Activated CD4-positive, alpha-beta memory T cell treated with anti-CD3 and anti-CD28 coated beads for 36 hours (primary cell): ENCODE measurements around the gene MUC20. TPM values are rescaled to one million over a fixed set of nuclear protein-coding genes. Genes with fewer than 3 reads are reported as not detected.

ENCODE experiments used
- CTCF ChIA-PET: fragments of 350-600 bp; sonication (Branson Sonifier 250); formaldehyde crosslinking; loops from one replicate; lab custom pipeline; 2021; ENCODE audit warnings: antibody characterized with exemption, inconsistent platforms; lab: Charles Lee
- POLR2A ChIA-PET: fragments of 350-600 bp; sonication (Branson Sonifier 250); formaldehyde crosslinking; loops from one replicate; lab custom pipeline; 2021; ENCODE audit warnings: antibody characterized with exemption; lab: Charles Lee
- DNase-seq: peaks from one replicate; pipeline ENCODE4 v3.0.0-alpha.2; 2020
- H3K27ac Mint-ChIP-seq: one replicate; pipeline ENCODE4 v1.8.0; 2021; ENCODE audit warnings: mixed read lengths
- H3K27me3 Mint-ChIP-seq: one replicate; pipeline ENCODE4 v1.8.0; 2021; ENCODE audit warnings: mixed read lengths
- H3K36me3 Mint-ChIP-seq: one replicate; pipeline ENCODE4 v1.8.0; 2021; ENCODE audit warnings: mixed read lengths
- H3K4me1 Mint-ChIP-seq: one replicate; pipeline ENCODE4 v1.8.0; 2021; ENCODE audit warnings: low read depth, mixed read lengths
- H3K4me3 Mint-ChIP-seq: one replicate; pipeline ENCODE4 v1.8.0; 2021; ENCODE audit warnings: mild to moderate bottlenecking, mixed read lengths
- H3K9me3 Mint-ChIP-seq: one replicate; pipeline ENCODE4 v1.8.0; 2021; ENCODE audit warnings: mixed read lengths
- intact Hi-C: fragments of 100-400 bp; cut with micrococcal nuclease; formaldehyde crosslinking; loops from one replicate; pipeline ENCODE4 v1.15.1; 2023
- total RNA-seq, 2 experiments: library from RNA; stranded (reverse); gene quantifications; one replicate each; pipeline ENCODE4 v1.2.3, GENCODE V29; 2021

MUC20 gene
- total RNA-seq, 2 experiments from 2014 or later: 0.73 to 0.78 TPM

DNA sequence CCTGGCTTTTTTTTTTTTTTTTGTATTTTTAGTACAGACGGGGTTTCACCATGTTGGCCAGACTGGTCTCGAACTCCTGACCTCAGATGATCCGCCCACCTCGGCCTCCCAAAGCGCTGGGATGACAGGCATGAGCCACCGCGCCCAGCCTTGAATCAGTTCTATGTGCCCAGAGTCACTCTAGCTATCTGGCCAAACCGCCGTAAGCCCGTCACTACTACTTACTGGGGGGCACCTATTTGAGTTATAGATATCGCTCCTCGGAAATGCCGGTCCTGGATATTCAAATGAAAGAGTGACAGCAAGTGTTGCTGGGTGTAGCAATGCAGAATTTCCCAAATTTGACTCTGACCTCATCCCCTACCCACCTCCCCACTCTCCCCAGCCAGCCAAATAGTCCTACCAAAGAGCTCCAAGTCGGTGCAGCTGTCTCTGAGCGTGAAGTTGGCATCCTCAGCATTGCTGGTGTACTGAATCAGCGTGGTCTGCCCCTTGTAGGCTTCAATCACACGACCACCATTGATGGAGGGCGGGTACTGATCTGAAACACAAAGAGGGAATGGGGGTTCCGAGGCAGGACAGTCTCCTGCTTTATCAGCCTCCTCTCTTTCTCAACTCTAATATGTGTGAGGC is 38.1 kb downstream of the MUC20 start:
- peaks cover 12% of the 10 kb centered on the region for H3K4me1 Mint-ChIP-seq
- H3K9me3 Mint-ChIP-seq: no peaks in the 10 kb centered on the region
- intact Hi-C loops: no loop called here
- no peak overlapping the region for H3K27ac Mint-ChIP-seq
- no peak overlapping the region for H3K4me3 Mint-ChIP-seq
- peaks cover 39% of the 10 kb centered on the region for H3K27me3 Mint-ChIP-seq
- CTCF ChIA-PET: no interaction called here
- no peaks in the 10 kb centered on the region for H3K36me3 Mint-ChIP-seq
- POLR2A ChIA-PET: no interaction called here
- DNase-seq: no peak

DNA sequence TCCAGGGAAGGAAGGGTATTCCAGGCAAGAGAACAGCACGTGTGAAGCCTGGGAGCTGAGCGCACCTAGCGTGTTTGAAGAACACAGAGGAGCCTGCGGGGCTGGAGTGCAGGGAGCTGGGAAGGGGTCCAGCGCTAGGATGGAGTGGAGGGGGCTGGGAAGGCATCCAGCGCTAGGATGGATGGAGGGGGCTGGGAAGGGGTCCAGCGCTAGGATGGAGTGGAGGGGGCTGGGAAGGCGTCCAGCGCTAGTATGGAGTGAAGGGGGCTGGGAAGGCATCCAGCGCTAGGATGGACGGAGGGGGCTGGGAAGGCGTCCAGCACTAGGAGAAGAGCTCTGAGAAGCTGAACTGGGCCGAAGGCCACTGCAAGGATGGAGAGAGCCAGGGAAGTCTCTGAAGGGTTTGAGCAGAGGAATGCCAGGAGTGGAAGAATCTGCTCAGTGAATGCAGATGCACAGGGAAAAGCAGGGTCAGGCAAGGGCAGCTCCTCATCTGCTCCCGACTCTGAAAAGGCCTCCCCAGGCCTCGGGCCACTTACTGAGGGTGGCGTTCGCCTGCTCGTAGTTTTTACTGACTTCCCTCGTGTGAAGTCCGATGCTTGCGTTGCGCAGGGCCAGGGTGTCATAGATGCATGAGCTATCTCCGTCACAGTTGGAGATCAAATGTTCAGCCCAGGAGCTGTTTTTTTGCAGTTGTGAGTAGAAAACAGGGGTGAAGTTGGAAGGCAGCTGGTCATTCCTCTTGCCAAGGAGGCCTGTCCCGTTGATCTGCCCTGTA is 39.8 kb downstream of the MUC20 start:
- intact Hi-C loops: no loop called here
- H3K36me3 Mint-ChIP-seq: no peaks in the 10 kb centered on the region
- peaks cover 12% of the 10 kb centered on the region for H3K4me1 Mint-ChIP-seq
- peaks cover 44% of the 10 kb centered on the region for H3K27me3 Mint-ChIP-seq
- DNase-seq: no peak
- H3K9me3 Mint-ChIP-seq: no peaks in the 10 kb centered on the region
- ChIA-PET CTCF (no interaction called here), POLR2A (no interaction called here)
- no peak overlapping the region for H3K27ac Mint-ChIP-seq
- no peak overlapping the region for H3K4me3 Mint-ChIP-seq

DNA sequence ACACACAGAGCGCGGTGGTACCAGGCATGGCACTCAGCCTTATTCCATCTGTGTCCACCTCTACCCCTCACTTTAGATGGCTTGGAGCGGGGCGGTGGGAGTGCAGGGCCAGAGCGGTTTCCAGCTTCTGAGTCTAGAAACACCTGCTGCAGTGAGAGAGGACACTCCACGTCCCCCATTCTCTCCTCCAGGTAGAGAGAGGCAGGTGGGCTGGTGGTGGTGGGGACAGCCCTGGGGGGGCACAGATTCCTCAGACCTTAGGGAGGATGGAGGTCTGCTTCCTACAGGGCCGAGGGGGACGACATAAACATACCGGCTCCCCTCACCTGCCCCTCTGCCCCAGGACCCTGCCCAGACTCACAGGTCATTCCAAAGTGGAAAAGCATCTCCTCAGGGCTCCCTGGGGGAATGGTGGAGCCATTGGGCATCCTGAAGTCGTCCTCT is 40.4 kb downstream of the MUC20 start:
- CTCF ChIA-PET: no interaction called here
- intact Hi-C loops: no loop called here

DNA sequence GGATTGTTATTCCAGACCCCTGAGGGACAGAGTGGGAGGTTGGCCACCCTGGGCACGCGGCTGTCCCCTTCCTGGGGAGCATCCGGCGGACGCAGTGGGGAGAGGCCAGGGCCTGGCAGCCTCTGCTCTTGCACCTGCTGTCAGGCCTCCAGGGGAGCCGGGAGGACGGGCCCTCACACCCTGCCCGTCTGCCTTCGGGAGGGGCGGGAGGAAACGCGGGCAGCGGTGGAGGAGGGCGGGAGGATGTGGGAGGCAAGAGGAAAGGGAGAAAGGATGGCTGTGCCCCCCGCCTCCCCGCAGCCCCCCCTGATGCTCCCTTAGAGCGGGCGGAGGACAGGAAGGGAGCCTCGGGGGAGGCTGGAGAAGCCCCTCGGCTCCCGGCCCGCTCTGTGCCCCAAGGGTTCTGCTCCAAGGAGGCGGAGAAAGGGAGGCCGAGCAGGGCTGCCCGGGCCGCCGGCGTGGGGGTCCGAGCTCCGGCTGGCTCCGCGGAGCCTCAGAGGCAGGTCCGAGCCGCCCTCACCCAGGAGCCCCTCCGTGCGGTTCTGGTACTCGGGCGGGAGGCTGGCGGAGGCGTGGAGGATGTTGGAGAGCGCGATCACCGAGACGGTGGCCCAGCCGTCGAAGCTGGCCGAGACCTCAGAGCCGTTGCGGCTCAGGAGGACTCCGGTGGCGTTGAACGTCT is 40.9 kb downstream of the MUC20 start:
- Mint-ChIP-seq H3K27ac (no peak overlapping the region), H3K36me3 (no peaks in the 10 kb centered on the region), H3K9me3 (no peaks in the 10 kb centered on the region), H3K27me3 (peaks cover 44% of the 10 kb centered on the region), H3K4me1 (peaks cover 6% of the 10 kb centered on the region), H3K4me3 (no peak overlapping the region)
- DNase-seq: no peak
- intact Hi-C loops: no loop called here
- POLR2A ChIA-PET: no interaction called here
- CTCF ChIA-PET: no interaction called here

More for the DNA sequence above, 40.4 kb downstream of the MUC20 start:
- Mint-ChIP-seq H3K27ac (no peak overlapping the region), H3K4me3 (no peak overlapping the region), H3K27me3 (peaks cover 44% of the 10 kb centered on the region), H3K36me3 (no peaks in the 10 kb centered on the region), H3K4me1 (peaks cover 10% of the 10 kb centered on the region), H3K9me3 (no peaks in the 10 kb centered on the region)
- DNase-seq: no peak
- POLR2A ChIA-PET: no interaction called here

DNA sequence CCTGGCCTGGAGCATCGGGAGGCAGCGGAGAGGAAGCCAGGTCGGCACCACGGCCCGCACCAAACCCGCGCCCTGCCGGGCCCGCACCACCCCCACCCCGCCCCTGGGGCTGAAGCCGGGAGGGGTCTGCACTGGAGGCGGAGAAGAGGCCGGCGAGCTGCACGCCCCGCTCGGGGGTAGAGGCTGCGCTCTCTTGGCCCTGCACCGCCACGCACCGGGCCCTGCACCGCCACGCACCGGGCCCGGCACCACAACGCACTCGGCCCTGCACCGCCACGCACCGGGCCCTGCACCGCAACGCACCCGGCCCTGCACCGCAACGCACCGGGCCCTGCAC is 41.4 kb downstream of the MUC20 start:
- Mint-ChIP-seq H3K27me3 (peaks cover 42% of the 10 kb centered on the region), H3K9me3 (no peaks in the 10 kb centered on the region), H3K4me1 (peaks cover 2% of the 10 kb centered on the region), H3K27ac (no peak overlapping the region), H3K4me3 (no peak overlapping the region), H3K36me3 (no peaks in the 10 kb centered on the region)
- ChIA-PET POLR2A (no interaction called here), CTCF (no interaction called here)
- intact Hi-C loops: no loop called here
- DNase-seq: no peak

DNA sequence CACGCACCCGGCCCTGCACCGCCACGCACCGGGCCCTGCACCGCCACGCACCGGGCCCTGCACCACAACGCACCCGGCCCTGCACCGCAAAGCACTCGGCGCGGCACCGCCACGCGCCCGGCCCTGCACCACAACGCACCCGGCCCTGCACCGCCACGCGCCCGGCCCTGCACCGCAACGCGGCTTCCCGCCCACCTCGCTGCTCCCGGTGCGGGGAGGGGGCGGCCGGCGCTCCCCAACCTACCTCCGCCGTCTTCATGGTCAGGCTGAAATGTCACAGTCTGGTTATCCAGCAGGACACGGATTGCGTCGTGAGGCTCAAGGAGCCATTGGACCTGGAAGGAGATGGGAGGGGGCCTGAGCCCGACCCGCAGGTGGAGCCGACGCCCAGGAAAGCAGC is 41.8 kb downstream of the MUC20 start:
- H3K27me3 Mint-ChIP-seq: peaks cover 42% of the 10 kb centered on the region
- H3K27ac Mint-ChIP-seq: no peak overlapping the region
- H3K4me3 Mint-ChIP-seq: no peak overlapping the region
- intact Hi-C loops: no loop called here
- H3K9me3 Mint-ChIP-seq: no peaks in the 10 kb centered on the region
- peaks cover 2% of the 10 kb centered on the region for H3K4me1 Mint-ChIP-seq
- ChIA-PET CTCF (no interaction called here), POLR2A (no interaction called here)
- H3K36me3 Mint-ChIP-seq: no peaks in the 10 kb centered on the region
- DNase-seq: no peak

DNA sequence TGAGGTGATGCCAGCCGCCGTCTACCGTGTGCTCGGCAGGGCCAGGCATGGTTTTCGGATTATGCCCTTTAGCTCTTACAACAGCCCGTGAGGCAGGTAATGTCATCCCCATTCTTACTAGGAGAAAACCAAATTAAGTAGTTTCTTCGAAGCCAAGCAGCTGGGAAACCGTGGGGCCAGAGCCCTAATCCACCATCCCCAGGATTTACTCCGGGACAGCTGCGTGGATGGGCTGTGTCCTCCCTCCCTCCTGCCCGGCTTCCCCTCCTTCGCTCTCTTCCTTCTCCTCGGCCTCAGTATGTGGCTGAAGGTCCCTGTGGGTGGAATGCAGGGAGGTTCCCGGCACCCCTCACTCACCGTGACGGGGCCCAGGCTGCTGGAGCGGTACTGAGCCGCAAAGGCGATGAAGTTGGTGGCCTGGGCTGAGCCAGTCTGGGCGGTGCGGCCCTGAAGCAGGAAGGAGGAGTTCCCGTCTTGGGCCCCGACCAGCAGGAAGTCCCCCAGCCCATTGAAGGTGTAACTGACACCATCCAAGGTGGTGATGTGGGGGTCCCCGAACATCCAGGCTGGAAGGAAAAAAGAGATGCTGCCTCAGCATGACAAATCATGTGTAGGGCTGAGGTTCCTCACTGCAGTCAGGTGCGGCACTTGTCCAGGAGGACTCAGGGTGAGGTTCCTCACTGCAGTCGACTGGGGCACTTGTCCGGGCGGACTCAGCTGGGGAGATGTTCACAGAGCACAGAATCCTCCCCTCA is 42.5 kb downstream of the MUC20 start:
- Mint-ChIP-seq H3K36me3 (no peaks in the 10 kb centered on the region), H3K4me1 (peaks cover 2% of the 10 kb centered on the region), H3K9me3 (no peaks in the 10 kb centered on the region), H3K27ac (no peak overlapping the region), H3K4me3 (no peak overlapping the region), H3K27me3 (peaks cover 38% of the 10 kb centered on the region)
- ChIA-PET POLR2A (no interaction called here), CTCF (no interaction called here)
- intact Hi-C loops: no loop called here
- no peak for DNase-seq

DNA sequence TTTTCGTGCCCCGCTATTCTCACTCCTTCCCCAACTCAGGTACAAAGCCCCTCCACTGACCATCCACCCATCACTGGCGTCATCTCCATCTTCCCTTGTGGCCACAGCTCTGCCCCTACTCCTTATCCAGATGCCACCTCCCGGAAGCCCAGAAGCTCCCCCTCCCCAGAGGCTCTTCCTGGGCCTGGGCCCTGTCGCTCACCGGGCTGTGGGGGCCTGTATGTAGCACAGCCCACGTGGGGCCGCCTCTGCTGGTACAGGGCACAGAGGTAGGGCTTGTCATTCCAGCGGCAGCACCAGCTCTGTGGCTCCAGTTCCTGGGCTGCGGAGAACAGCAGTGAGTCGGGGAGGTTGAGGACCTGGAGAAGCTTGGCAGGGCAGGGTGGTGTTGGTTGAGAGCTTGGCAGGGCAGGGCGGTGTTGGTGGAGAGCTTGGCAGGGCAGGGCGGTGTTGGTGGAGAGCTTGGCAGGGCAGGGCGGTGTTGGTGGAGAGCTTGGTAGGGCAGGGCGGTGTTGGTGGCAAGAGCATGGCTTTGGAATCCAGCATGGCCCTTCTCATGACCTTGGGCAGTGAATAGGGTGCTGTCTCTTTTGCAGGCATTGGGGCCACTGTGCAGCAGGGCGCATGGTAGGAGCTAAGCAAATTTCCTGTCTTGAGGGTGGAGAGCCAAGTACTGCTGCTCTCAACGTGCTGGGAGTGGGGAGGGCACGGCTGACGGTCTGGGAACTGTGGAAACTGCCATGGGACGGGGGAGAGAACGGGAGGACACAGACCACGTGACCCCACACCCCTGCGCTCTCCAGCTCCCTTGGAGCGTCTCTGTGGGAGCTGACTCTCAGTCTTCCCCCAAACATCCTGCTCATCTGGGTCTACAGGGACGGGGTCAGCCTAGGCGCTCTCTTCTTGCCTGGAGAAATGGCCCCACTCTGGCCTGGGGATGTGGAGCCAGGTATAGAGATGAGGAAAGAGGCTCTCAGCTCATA is 43.4 kb downstream of the MUC20 start:
- peaks cover 35% of the 10 kb centered on the region for H3K27me3 Mint-ChIP-seq
- intact Hi-C loops: no loop called here
- H3K4me3 Mint-ChIP-seq: no peak overlapping the region
- POLR2A ChIA-PET: no interaction called here
- H3K27ac Mint-ChIP-seq: no peak overlapping the region
- DNase-seq: no peak
- CTCF ChIA-PET: no interaction called here
- no peaks in the 10 kb centered on the region for H3K36me3 Mint-ChIP-seq
- peaks cover 2% of the 10 kb centered on the region for H3K4me1 Mint-ChIP-seq
- no peaks in the 10 kb centered on the region for H3K9me3 Mint-ChIP-seq

DNA sequence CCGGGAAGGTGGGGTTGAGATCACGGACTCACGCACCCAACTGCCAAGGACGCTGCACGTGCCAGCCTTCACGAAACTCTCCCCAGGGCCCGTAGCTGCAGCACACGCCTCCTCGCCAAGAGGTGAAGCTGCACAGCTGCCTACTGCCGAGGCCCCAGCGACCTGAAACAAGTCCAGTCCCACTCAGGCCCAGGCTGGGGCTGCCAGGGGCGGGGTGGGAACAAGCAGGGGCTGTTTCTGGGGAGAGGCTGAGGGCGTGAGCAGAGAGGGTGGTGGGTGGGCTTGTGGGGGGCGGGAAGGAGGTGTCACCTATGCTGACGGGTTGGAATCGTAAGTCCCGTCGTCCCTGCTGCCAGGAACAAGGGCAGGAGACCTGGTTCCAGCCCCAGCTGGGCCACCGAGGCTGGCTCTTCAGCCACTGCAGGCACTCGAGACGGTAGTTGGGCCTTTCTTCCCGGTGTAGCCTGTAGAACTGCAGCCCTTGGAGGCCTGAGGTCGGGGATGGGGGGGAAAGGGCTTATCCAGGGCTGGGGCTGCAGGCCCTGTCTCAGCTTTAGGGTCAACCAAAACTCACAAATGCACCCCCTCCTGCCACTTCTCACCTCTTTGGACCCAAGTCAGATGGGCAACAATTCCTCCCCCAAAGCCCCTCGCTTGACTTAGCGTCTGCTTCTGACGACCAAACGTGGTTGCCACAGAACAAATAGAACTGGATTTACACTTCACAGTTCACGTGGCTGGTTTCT is 44.4 kb downstream of the MUC20 start:
- Mint-ChIP-seq H3K36me3 (no peaks in the 10 kb centered on the region), H3K4me1 (peaks cover 2% of the 10 kb centered on the region), H3K27ac (no peak overlapping the region), H3K4me3 (no peak overlapping the region), H3K27me3 (peaks cover 27% of the 10 kb centered on the region), H3K9me3 (no peaks in the 10 kb centered on the region)
- DNase-seq: no peak
- ChIA-PET CTCF (no interaction called here), POLR2A (no interaction called here)
- intact Hi-C loops: no loop called here

DNA sequence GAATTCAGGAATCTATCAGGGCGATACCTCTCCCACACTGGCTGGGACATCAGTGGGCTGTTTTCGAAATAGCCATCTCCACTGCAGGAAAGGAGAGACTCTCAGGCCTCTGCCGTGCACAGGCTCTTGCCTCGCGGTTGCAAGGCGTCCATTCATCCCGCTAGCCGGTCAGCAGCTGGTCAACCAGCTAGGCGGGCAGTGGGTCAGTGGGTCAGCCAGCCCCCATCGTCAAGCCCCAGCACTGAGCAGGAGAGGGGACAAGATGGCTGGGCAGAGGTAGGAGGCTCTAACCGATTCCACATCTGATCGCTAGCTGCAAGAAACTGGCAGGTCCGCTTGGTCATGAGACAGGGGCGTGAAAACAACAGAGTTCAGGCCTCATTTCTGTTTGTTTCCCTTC is 45.9 kb downstream of the MUC20 start:
- Mint-ChIP-seq H3K9me3 (no peaks in the 10 kb centered on the region), H3K27me3 (peaks cover 15% of the 10 kb centered on the region), H3K27ac (no peak overlapping the region), H3K4me3 (no peak overlapping the region), H3K36me3 (no peaks in the 10 kb centered on the region), H3K4me1 (peaks cover 2% of the 10 kb centered on the region)
- POLR2A ChIA-PET: no interaction called here
- DNase-seq: no peak
- intact Hi-C loops: no loop called here
- CTCF ChIA-PET: no interaction called here

DNA sequence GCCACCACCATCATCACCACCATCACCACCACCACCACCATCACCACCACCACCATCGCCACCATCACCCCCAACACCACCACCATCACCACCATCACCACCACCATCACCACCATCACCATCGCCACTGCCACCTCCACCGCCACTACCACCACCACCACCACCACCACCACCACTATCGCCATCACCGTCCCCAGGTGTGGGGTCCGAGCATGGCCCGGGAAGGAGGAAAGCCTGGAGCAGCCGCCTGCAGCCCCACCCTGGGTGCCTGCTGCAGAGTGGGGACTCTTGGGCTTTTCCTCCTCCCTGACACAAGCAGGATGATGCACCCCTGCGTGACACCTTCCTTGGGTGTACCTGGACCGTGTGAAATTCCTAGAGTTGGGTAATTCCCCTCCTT is 47.0 kb downstream of the MUC20 start:
- Mint-ChIP-seq H3K4me3 (no peak overlapping the region), H3K4me1 (no peaks in the 10 kb centered on the region), H3K27ac (no peak overlapping the region), H3K36me3 (no peaks in the 10 kb centered on the region), H3K27me3 (peaks cover 13% of the 10 kb centered on the region), H3K9me3 (no peaks in the 10 kb centered on the region)
- intact Hi-C loops: no loop called here
- CTCF ChIA-PET: no interaction called here
- DNase-seq: no peak
- POLR2A ChIA-PET: no interaction called here
